Gastroesophageal sphincter (tissue), 3 donors: Measurements from ENCODE around the gene EIF4EBP2.

ENCODE experiments used
- POLR2A ChIP-seq, 2 donors: fragments of 450-650 bp; IDR thresholded peaks; one replicate each; pipeline ENCODE4 v1.6.1; 2017; ENCODE audit warnings: antibody characterized with exemption in 2 of 2, mild to moderate bottlenecking in 2 of 2, moderate library complexity in 1 of 2
- POLR2AphosphoS5 ChIP-seq: sonication (generic); formaldehyde crosslinking; IDR thresholded peaks from one replicate; pipeline ENCODE4 v1.6.1; 2017; ENCODE audit warnings: antibody characterized with exemption
- TF ChIP-seq, protein P1 (sequence below), 4 experiments: fragments of 200-600 bp in 2 of 4; fragments of 450-650 bp in 2 of 4; sonication (generic) in 1 of 4; IDR thresholded peaks; one replicate each; pipeline ENCODE4 v1.5.1; 2017 to 2019; ENCODE audit warnings: antibody characterized with exemption in 4 of 4, mild to moderate bottlenecking in 2 of 4, moderate library complexity in 2 of 4

GRCh38 chr10:70432101-70432500, 28.2 kb downstream of the EIF4EBP2 start:
- TF ChIP-seq, protein P1, sequence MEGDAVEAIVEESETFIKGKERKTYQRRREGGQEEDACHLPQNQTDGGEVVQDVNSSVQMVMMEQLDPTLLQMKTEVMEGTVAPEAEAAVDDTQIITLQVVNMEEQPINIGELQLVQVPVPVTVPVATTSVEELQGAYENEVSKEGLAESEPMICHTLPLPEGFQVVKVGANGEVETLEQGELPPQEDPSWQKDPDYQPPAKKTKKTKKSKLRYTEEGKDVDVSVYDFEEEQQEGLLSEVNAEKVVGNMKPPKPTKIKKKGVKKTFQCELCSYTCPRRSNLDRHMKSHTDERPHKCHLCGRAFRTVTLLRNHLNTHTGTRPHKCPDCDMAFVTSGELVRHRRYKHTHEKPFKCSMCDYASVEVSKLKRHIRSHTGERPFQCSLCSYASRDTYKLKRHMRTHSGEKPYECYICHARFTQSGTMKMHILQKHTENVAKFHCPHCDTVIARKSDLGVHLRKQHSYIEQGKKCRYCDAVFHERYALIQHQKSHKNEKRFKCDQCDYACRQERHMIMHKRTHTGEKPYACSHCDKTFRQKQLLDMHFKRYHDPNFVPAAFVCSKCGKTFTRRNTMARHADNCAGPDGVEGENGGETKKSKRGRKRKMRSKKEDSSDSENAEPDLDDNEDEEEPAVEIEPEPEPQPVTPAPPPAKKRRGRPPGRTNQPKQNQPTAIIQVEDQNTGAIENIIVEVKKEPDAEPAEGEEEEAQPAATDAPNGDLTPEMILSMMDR (IDR thresholded peaks at IDR 0.05) = no peak
- no peak for TF ChIP-seq POLR2AphosphoS5
- no peak for TF ChIP-seq POLR2A (IDR thresholded peaks at IDR 0.05)
